Right lobe of liver (tissue), 6 donors: Measurements from ENCODE around the gene UBE2QL1. TPM values are rescaled to one million over a fixed set of nuclear protein-coding genes. Genes with fewer than 3 reads are reported as not detected.
A peak's percentile ranks its signal among the peaks of the same experiment; 100 is the strongest.

ENCODE experiments used
- ATAC-seq, 4 donors: fragments of 200-7000 bp; cut with Tn5 transposase; one replicate each; pipeline ENCODE4 v1.9.1; 2020; ENCODE audit warnings: mild to moderate bottlenecking in 4 of 4, moderate library complexity in 4 of 4
- DNase-seq, 3 donors: peaks; one replicate each; pipeline ENCODE4 v3.0.0-alpha.2; 2020
- H3K27ac ChIP-seq, 3 donors: fragments of 200-600 bp; one replicate each; pipeline ENCODE4 v1.8.0; 2022
- H3K27me3 ChIP-seq, 2 donors: fragments of 200-600 bp; one replicate each; pipeline ENCODE4 v1.8.0; 2022
- H3K36me3 ChIP-seq, 4 donors: fragments of 200-600 bp; sonication (generic) in 1 of 4; one replicate each; pipeline versions ENCODE4 v1.5.1 to v1.8.0; 2017 to 2022; ENCODE audit warnings: control low read depth in 1 of 4
- H3K4me1 ChIP-seq, 4 donors: fragments of 200-600 bp; sonication (generic) in 1 of 4; one replicate each; pipeline versions ENCODE4 v1.5.1 to v1.8.0; 2017 to 2022; ENCODE audit warnings: control low read depth in 1 of 4
- H3K4me3 ChIP-seq, 3 donors: fragments of 200-600 bp; one replicate each; pipeline ENCODE4 v1.8.0; 2022
- H3K9me3 ChIP-seq, 4 donors: fragments of 200-600 bp; sonication (generic) in 1 of 4; one replicate each; pipeline versions ENCODE4 v1.5.1 to v1.8.0; 2017 to 2022; ENCODE audit warnings: control low read depth in 1 of 4
- CTCF ChIP-seq, 4 donors: fragments of 200-600 bp in 3 of 4; fragments of 450-650 bp in 1 of 4; IDR thresholded peaks; one replicate each; pipeline versions ENCODE4 v1.5.1 to v1.8.0; 2016 to 2022; ENCODE audit warnings: antibody characterized with exemption in 4 of 4, mild to moderate bottlenecking in 2 of 4
- POLR2A ChIP-seq: fragments of 450-650 bp; IDR thresholded peaks from one replicate; pipeline ENCODE4 v1.6.1; 2017; ENCODE audit warnings: antibody characterized with exemption, mild to moderate bottlenecking
- WGBS: methylation state at CpG from one replicate; pipeline ENCODE4 v1.1.6; 2018; ENCODE audit warnings: low coverage, low lambda C conversion rate; ENCODE audit not compliant: insufficient coverage; ENCODE audit errors: missing lambda C conversion rate; 5-methylcytosine and 5-hydroxymethylcytosine counted together
- intact Hi-C, 2 donors: fragments of 100-400 bp; cut with DNase I; formaldehyde crosslinking; loops; one replicate each; pipeline versions ENCODE4 v1.11.2 to v1.14.1; 2022
- total RNA-seq, 6 experiments: library from RNA; depleted of rRNA in 2 of 6; stranded (reverse); fragments of >200 nt in 2 of 6; fragmentation: NEBNext Ultra II Directional in 3 of 6; extraction: Animal tissue kit (Norgen Biotek cat#: 25700) in 3 of 6; gene quantifications; one replicate each; pipeline versions ENCODE4 v1.1.0 to v1.2.4, GENCODE V29; 2016 to 2023
- donor health status: DM: no; HTN: yes; CAD: no.
- donor health status: DM: no; HTN: no; CAD: no.
- donor health status: DM: no; HTN: no; CAD: no.
- donor health status: DM: no; HTN: yes; CAD: no.
- donor health status: DM: no; HTN: yes; CAD: no.

Gene UBE2QL1
- total RNA-seq, 6 experiments from 2014 or later, result 0.20 to 0.74 (median 0.54) TPM

GRCh38 chr5:6535594-6535993 is 86.9 kb downstream of the UBE2QL1 start:
- ATAC-seq, result peak; percentile 67 to 90 (median 83)
- Histone ChIP-seq H3K4me1 (peaks cover 0 to 7% (median 3%) of the 10 kb centered on the region in 4 donors), H3K4me3 (no peak overlapping the region), H3K27ac (no peak overlapping the region), H3K9me3 (no peaks in the 10 kb centered on the region), H3K27me3 (no peaks in the 10 kb centered on the region), H3K36me3 (no peaks in the 10 kb centered on the region)
- 13% methylated on average over 2 of the region's 2 CpGs for WGBS
- no peak for DNase-seq
- intact Hi-C loops, result no loop called here
- TF ChIP-seq POLR2A (no peak), CTCF (IDR thresholded peaks at IDR 0.05) (no peak)

- Histone ChIP-seq H3K9me3 (no peaks in the 10 kb centered on the region), H3K36me3 (no peaks in the 10 kb centered on the region), H3K27ac (no peak overlapping the region), H3K27me3 (no peaks in the 10 kb centered on the region), H3K4me1 (peaks cover 0 to 7% (median 3%) of the 10 kb centered on the region in 4 donors), H3K4me3 (no peak overlapping the region)
- TF ChIP-seq POLR2A (no peak), CTCF (IDR thresholded peaks at IDR 0.05) (no peak)
- WGBS, result 87% methylated on average over 1 of the region's 1 CpG
- DNase-seq, result no peak
- no peak for ATAC-seq
- intact Hi-C loops, result no loop called here
Observed at GRCh38 chr5:6539060-6539459, 90.4 kb downstream of the UBE2QL1 start.

- WGBS, result 68% methylated on average over 6 of the region's 6 CpGs
- TF ChIP-seq CTCF (IDR thresholded peaks at IDR 0.05) (no peak), POLR2A (no peak)
- ATAC-seq, result no peak
- H3K9me3 ChIP-seq, result no peaks in the 10 kb centered on the region
- no peak overlapping the region for H3K4me3 ChIP-seq
- peaks cover 0 to 7% (median 3%) of the 10 kb centered on the region in 4 donors for H3K4me1 ChIP-seq
- H3K27ac ChIP-seq, result no peak overlapping the region
- no peaks in the 10 kb centered on the region for H3K36me3 ChIP-seq
- no peak for DNase-seq
- no peaks in the 10 kb centered on the region for H3K27me3 ChIP-seq
- intact Hi-C loops, result loop anchor here in 1 of 2 donors (10.0 kb wide), 1 partner anchor 655 kb away; no protein-coding TSS in a partner anchor
Observed at GRCh38 chr5:6540111-6540827, 91.6 kb downstream of the UBE2QL1 start.

- no peak overlapping the region for H3K27ac ChIP-seq
- no peaks in the 10 kb centered on the region for H3K36me3 ChIP-seq
- H3K4me3 ChIP-seq, result no peak overlapping the region
- intact Hi-C loops, result loop anchor here in 1 of 2 donors (10.0 kb wide), 1 partner anchor 657 kb away; no protein-coding TSS in a partner anchor
- 78% methylated on average over 5 of the region's 5 CpGs for WGBS
- H3K4me1 ChIP-seq, result no peaks in the 10 kb centered on the region
- H3K27me3 ChIP-seq, result no peaks in the 10 kb centered on the region
- no peak for ATAC-seq
- DNase-seq, result no peak
- TF ChIP-seq POLR2A (no peak), CTCF (IDR thresholded peaks at IDR 0.05) (no peak)
- no peaks in the 10 kb centered on the region for H3K9me3 ChIP-seq
Observed at GRCh38 chr5:6541256-6542013, 92.8 kb downstream of the UBE2QL1 start.
